CD4-positive, alpha-beta T cell treated with Interleukin-1 beta for 1 hour (primary cell): ENCODE results near the gene MCRIP2.

ENCODE experiments used
- DNase-seq, 2 donors: peaks; one replicate each; pipeline ENCODE4 v3.0.0-alpha.2; 2020 to 2022

MCRIP2 gene

GRCh38 chr16:633336-634050 lies 8.1 kb upstream of the MCRIP2 start:
- no peak for DNase-seq

DNA sequence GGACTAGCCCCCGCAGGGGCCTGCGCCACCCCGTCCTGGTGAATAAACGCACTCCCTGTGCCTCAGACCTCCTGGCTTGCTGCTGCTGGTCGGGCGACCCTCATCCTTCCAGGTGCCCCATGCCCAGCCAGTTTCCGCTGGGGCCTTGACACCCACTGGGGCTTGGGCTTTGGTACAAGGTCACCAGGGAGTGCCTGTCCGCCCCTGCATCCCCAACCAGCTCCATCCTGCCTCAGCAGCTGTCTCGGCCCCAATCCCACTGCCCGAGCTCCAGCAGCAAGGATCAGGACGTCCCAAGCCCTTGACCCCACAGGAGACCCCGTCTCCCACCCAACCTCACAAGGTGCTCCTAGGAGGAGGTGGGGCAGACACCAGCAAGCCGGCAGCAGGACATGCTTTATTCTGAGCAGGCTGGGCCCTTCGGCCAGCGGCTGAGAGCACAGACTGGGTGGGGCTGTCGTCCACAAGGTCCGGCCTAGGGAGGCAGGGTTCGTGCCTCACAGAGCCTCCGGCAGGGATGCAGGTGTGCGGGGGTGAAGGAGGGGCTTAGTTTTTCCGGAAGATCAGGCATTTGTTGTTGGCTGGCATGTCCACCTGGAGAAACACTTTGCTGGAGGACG lies 7.5 kb upstream of the MCRIP2 start:
- DNase-seq = no peak

- no peak for DNase-seq
Measured at GRCh38 chr16:634996-635395, 6.6 kb upstream of the MCRIP2 start.

DNA sequence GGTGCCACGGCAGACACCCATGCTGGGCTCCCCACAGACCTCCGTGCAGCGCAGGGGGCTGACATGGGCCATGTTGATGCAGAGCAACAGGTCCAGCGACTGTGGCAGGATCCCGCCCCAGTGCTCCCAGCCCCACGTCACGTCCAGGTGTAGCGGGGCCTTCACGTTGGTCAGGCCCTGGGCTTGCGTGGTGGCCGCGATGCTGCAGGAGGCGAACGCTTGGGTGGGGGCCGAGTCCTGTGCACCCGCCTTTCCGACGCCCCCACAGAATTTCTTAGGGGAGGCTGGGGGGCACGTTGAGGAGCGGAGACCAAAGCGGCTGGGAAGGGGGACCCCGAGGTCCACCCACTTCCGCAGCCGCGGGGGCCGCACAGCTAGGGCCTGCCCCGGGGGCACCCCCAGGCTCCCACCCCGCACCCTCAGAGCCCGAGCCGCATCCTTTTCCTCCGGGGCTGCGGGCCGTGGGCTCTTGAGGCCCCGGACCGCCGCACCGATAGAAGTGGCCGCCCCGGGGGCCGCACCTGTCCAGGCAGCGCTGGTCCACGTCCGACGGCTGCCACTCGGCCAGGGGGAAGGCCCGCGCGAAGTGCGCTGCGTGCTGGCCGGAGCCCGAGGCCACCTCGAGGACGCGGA lies 5.9 kb upstream of the MCRIP2 start:
- DNase-seq = no peak

- DNase-seq = peak; percentile 94
Measured at GRCh38 chr16:636206-637080, 5.2 kb upstream of the MCRIP2 start, which contains the start of gene METTL26. METTL26 (minus strand) TSS chr16:636305; CDS start chr16:636290, 15 bp downstream.

GRCh38 chr16:637081-638018 lies 4.3 kb upstream of the MCRIP2 start:
- peak; percentile 86 to 89 for DNase-seq

DNA sequence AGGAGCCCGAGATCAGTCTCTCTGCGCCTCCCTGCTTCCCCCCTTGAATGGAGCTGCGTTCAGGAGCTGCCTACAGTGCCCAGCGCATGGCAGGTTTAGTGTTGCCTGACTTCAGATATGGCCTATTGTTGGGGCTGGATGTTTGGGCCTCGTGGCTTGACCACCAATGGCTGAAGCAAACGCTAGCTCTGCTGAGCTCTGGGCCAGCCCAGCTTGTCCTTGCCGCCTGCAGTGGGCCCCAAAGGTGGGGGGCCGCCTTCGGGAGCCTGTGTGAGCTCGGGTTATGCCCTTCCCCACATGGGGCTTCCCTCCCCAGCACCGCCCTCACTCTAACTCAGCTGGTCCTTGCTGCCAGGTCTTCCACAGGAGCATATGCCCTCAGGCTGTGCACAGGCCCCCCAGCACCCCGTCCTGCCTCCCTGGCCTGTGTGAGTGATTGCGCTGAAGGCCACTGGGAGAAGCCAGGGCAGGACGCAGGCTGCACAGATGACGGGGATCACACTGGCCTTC lies 3.5 kb upstream of the MCRIP2 start:
- DNase-seq = no peak

- no peak for DNase-seq
Measured at GRCh38 chr16:638836-639235, 2.8 kb upstream of the MCRIP2 start.

DNA sequence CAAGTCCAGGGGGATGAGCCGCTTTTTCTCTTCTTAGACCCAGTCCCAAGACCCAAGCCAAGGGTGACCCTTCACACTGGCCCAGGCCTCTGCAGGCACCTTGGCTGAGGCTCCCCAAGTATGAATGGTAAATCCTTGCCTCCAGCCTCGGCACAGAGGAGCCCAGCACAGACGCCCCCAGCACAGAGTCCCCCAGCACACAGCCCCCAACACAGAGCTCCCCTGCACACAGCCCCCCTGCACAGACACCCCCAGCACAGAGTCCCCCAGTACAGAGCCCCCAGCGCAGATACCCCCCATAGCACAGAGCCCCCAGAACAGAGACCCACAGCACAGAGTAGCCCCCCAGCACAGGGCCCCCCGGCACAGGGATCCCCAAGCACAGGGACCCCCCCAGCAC lies 1.0 kb upstream of the MCRIP2 start:
- DNase-seq = no peak

- DNase-seq = peak; percentile 22 to 69
Measured at GRCh38 chr16:642189-643049, 791 bp downstream of the MCRIP2 start.

DNA sequence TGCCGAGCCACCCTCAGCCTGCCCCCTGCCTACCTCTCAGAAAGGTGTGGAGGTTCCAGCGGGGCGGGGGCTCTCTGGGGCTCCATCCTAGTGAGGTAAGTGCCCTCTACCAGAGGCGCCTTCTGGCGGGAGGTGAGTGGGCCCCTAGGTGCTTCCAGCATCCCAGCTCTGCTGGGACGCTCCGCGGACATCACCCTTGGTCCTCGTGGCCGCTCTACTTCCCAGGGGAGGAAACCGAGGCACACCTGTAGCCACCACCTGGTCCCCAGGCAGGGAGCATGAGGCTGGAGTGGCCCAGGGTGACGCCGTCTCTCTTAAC lies 1.4 kb downstream of the MCRIP2 start:
- no peak for DNase-seq

- DNase-seq = no peak
Measured at GRCh38 chr16:644556-644955, 2.9 kb downstream of the MCRIP2 start.

DNA sequence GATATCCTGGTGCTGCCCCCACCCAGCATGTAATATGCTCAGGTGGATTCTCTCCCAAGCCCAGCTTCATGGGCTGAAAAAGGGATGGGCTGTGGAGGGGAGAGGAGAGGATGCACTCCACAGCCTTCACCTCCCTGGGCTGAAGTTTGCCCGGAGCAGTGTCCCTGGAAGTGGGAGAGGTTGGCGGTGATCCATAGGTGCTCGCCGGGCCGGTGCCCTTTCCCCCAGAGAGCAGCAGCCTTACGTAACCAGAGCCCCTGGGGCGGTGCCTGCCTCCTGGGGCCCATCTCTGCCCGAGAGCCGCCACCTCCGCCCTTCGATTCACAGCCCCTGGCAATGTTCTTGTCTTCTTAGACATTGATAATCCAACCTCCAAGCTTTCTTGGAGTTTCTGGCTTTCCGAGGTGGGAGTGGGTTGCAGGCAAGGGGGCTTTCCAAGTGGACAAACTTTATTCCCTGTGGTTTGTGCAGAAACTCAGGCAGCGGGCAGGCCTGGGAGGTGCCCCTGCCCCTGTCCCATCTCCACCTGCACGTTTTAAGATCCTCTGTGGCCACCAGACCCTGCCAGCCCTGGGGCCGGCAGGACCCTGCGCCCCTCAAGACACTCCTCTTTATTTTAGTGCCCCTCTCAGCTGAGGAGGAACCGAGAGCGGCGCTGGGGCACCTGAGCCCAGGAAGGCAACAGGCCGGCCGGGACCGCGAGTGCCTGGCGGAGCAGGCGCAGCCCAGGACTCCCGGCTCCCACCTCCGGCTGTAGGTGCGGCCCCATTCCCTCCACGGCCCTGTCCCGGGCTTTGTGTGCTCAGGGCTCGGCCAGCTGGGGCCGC lies 4.4 kb downstream of the MCRIP2 start:
- no peak for DNase-seq

GRCh38 chr16:646679-647172 lies 5.1 kb downstream of the MCRIP2 start:
- no peak for DNase-seq

- DNase-seq = no peak
Measured at GRCh38 chr16:647173-647902, 5.7 kb downstream of the MCRIP2 start.

DNA sequence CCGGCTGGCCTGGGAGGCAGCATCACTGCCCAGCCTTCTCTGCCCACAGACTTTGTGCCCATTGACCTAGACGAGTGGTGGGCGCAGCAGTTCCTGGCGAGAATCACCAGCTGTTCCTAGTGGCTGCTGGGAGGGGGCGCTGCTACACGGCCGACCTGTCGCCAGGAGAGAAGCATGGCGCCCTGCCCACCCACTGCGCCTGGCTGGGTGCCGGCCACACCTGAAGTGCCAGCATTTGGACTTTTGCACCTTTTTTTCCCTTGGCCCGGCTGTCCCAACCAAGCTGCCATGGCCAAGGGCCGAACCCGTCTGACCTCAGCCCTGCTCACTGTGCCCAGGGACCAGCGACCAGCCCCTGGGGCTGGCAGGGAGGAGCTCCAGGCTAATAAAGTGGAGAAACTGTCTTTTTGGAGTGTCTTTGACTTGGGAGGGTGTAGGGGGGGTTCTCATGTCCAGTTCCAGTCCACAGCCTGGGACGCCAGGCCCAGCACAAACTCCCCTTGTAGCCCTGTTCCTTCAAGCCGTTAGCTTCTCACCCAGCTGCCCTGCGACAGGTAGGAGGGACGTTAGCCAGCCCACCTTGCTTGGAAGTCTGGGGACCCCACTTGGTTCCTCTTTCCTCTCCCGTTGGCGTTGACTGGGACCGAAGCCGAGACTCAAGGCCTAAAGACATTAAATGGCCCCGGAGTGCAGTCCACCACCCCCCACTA lies 6.6 kb downstream of the MCRIP2 start:
- peak; percentile 26 to 40 for DNase-seq

GRCh38 chr16:648781-649589 lies 7.4 kb downstream of the MCRIP2 start, which contains the start of gene WDR90:
WDR90 (plus strand) TSS chr16:649365; CDS start chr16:649417, 52 bp downstream.
- DNase-seq = peak; percentile 89 to 90
